ENCODE measurements around the gene PRKCA.
"Not testable (repeated sequence)": the region's sequence is repeated elsewhere in the genome, so short reads cannot be mapped to it uniquely, and the experiment has no call there.

The PRKCA gene

DNA sequence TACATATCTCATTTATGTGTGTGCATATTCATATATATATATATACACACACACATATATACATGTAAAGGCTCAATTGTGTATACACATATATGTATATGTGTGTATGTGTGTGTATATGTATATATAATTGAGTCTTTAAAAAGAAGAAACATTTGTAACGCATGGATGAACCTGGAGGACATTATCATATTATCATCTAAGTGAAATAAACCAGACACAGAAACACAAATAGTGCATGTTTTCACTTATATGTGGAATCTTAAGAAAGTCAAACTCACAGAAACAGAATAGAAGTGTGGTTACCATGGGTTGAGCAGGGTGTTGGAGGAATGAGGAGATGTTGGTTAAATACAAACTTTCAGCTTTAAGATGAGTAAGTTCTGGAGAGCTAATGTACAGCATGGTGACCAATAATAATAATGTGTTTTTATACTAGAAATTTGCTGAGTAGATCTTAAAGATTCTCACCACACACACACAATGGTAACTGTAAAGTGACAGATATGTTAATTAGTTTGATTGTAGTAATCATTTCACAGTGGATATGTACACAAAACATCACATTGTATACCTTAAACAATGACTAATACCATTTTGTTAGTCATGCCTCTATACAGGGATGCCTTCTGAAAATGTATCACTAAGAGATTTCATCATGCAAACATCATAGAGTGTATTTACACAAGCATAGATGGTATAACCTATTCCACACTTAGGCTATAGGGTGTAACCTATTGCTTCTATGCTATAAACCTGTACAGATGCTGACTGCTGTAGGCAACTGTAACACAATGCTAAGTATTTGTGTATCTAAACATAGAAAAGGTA lies 399.9 kb downstream of the PRKCA start:
- DNase-seq (ENCODE audit: low read depth): peak; percentile 25
- H3K4me3 ChIP-seq (ENCODE audit: control insufficient read depth, low read depth, low read length): no peak overlapping the region
- TF ChIP-seq, protein P1, sequence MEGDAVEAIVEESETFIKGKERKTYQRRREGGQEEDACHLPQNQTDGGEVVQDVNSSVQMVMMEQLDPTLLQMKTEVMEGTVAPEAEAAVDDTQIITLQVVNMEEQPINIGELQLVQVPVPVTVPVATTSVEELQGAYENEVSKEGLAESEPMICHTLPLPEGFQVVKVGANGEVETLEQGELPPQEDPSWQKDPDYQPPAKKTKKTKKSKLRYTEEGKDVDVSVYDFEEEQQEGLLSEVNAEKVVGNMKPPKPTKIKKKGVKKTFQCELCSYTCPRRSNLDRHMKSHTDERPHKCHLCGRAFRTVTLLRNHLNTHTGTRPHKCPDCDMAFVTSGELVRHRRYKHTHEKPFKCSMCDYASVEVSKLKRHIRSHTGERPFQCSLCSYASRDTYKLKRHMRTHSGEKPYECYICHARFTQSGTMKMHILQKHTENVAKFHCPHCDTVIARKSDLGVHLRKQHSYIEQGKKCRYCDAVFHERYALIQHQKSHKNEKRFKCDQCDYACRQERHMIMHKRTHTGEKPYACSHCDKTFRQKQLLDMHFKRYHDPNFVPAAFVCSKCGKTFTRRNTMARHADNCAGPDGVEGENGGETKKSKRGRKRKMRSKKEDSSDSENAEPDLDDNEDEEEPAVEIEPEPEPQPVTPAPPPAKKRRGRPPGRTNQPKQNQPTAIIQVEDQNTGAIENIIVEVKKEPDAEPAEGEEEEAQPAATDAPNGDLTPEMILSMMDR (conservative IDR thresholded peaks at IDR 0.05; ENCODE audit: control insufficient read depth, insufficient read depth, low read depth, low read length): no peak

DNA sequence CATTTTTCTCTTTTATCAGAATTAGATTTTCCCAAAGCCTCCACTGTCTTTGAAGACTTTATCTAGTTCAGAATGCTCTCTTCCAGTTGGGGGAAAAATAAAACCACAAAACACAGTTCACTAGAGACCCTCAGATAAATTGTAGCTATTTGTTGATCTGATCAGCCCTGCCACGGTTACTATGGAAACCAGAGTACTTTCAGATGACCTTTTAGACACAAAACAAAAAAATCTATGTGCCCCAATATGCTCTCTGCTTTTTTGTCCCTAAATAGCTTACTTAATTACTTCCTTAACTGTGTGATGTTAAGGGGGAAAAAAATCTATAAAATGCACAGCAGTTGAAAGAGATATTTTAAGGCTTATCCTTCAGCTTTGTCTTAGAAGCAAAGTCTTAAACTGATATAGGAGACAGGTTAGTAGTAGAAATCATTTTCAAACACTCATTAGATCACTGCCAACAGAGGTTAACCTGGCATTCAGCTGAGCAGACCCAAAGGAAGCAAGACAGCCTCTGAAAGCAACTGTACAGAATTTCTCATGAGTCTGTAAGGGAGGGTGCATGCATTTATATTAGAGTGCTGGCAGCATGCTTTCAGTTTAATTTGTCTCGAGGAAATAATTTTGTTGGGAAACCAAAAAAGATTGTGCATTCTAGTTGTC lies 402.6 kb downstream of the PRKCA start:
- TF ChIP-seq, protein P1 (conservative IDR thresholded peaks at IDR 0.05; ENCODE audit: control insufficient read depth, insufficient read depth, low read depth, low read length): no peak
- H3K4me3 ChIP-seq (ENCODE audit: control insufficient read depth, low read depth, low read length): no peak overlapping the region
- DNase-seq (ENCODE audit: low read depth): no peak

DNA sequence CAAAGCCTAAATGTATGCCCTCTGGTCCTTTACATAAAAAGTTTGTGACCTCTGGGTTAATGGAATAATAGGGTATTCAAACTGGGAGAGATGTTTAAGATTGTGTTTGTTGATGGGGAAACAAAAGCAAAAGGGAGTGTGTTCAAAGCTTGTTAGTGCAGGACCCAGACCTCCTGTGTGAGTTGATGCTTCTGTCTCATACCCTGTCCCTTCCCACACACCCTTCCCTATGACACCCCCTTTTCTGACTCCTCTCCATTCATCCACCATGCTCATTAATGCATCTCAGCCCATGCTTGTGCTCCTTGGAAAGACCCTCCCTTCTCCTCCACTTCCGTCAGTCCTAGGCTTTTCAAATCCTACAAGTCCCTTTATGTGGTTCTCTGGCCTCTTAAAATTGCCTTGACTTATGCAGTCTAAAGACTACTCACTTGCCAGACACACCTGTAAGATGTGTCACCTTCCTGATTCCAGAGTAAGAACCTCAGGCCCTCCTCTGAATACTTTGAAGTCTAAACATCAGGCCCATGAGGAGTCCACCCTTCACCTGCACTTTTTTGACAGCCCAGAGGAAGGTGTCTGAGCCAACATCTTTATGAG lies 404.5 kb downstream of the PRKCA start:
- TF ChIP-seq, protein P1 (conservative IDR thresholded peaks at IDR 0.05; ENCODE audit: control insufficient read depth, insufficient read depth, low read depth, low read length): no peak
- DNase-seq (ENCODE audit: low read depth): no peak
- no peak overlapping the region for H3K4me3 ChIP-seq (ENCODE audit: control insufficient read depth, low read depth, low read length)

DNA sequence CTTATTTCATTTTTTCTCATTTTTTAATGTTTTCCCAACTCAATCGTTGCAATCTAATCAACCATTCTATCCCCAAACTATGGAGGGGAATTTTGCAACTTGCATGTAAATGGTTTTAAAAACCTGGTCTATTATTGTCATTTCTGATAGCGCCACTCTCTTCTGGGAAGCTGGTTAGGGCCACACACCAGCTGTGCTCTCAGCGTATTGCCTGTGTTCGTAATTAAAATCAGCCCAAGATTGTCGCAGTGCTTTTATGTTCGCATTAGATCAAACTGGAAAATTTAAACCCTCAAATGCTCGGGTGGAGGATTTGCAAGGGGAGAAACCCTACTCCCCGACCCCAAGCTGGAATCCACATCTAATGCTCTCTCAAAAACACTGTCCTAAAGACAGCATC lies 409.0 kb downstream of the PRKCA start:
- no peak overlapping the region for H3K4me3 ChIP-seq (ENCODE audit: control insufficient read depth, low read depth, low read length)
- no peak for DNase-seq (ENCODE audit: low read depth)
- TF ChIP-seq, protein P1 (conservative IDR thresholded peaks at IDR 0.05; ENCODE audit: control insufficient read depth, insufficient read depth, low read depth, low read length): no peak

DNA sequence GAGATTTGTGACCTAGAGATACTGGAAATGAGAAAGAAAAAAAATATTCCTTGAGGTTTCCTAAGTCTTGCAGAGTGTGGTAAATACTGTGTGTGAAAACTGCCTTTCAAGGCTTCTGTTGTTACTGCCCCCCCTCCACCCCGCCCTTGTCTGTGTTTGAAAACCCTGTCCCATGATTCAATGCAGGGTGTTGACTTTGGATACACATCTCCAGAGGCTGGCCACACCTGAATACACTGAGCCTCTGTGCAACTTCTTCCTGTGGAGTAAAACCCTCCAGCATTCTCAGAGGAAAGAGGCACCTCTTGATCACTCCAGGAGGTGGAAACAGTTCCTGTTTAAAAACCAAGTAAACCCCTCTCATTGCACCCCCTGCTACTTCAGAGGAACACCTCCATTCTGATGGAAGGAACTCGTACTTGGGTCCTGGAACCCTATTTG lies 409.5 kb downstream of the PRKCA start:
- no peak for DNase-seq (ENCODE audit: low read depth)
- TF ChIP-seq, protein P1 (conservative IDR thresholded peaks at IDR 0.05; ENCODE audit: control insufficient read depth, insufficient read depth, low read depth, low read length): no peak
- H3K4me3 ChIP-seq (ENCODE audit: control insufficient read depth, low read depth, low read length): no peak overlapping the region

DNA sequence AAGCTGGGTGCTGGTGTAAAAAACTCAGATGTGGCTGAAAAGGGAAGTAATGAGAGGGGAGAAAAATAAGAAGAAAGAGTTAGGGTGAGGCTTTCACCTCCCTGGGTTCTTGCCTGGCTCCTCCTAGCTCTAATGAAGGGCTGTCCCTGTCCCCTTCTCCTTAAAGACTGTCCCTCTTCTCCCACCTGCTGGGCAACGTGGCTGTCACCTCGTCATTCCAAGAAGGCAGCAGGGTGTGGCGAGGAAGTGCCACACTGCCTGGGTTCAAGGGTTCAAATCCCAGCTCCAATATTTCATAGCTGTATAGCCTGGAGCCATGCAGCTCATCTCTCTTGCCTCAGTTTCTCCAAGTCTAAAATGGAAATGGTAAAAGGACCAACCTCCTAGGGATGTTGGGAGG lies 410.0 kb downstream of the PRKCA start:
- TF ChIP-seq, protein P1 (conservative IDR thresholded peaks at IDR 0.05; ENCODE audit: control insufficient read depth, insufficient read depth, low read depth, low read length): no peak
- H3K4me3 ChIP-seq (ENCODE audit: control insufficient read depth, low read depth, low read length): no peak overlapping the region
- no peak for DNase-seq (ENCODE audit: low read depth)

DNA sequence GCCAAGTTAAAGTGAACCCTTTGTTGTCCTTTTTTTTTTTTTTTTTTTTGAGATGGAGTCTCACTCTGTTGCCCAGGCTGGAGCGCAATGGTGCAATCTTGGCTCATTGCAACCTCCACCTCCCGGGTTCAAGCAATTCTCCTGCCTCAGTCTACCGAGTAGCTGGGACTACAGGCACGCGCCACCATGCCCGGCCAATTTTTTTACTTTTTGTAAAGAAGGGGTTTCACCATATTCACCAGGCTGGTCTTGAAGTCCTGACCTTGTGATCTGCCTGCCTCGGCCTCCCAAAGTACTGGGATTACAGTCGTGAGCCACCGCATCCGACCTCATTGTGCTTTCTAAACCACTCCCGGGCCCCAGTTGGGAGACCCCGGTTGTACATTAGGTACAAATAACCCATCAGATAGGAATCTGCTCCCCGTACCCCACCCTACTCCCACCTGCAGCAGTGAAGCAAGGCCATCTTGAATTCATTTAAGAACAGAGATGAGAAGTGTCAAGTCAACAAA lies 410.7 kb downstream of the PRKCA start:
- DNase-seq (ENCODE audit: low read depth); H3K4me3 ChIP-seq (ENCODE audit: control insufficient read depth, low read depth, low read length): not testable (repeated sequence)
